Measurements from ENCODE around the gene PPM1H.
"Not testable (repeated sequence)": the region's sequence is repeated elsewhere in the genome, so short reads cannot be mapped to it uniquely, and the experiment has no call there.

- TF ChIP-seq CTCF (IDR thresholded peaks at IDR 0.05); E2F4 (CRISPR knock-in tag; IDR thresholded peaks at IDR 0.05; ENCODE audit: borderline replicate concordance, low read depth); ZBTB21 (CRISPR knock-in tag; IDR thresholded peaks at IDR 0.05; ENCODE audit: borderline replicate concordance); ZMAT4 (CRISPR knock-in tag; IDR thresholded peaks at IDR 0.05): not testable (repeated sequence)
Observed at GRCh38 chr12:62965242-62965641, 30.3 kb upstream of the PPM1H start.

All from WTC11 (cell line).